ENCODE results near the gene ZNF304.

Gene ZNF304

GRCh38 chr19:57403737-57404563 is 52.9 kb downstream of the ZNF304 start:
- no peak for FAIRE-seq

GRCh38 chr19:57406516-57407123 is 55.5 kb downstream of the ZNF304 start:
- peak; percentile 77 for FAIRE-seq
- DNase-seq (ENCODE audit: insufficient read length, low spot score): peak; percentile 64
- TF ChIP-seq TAF1 (IDR thresholded peaks at IDR 0.05; ENCODE audit: low read depth, low read length): no peak
- no peak for TF ChIP-seq POLR2AphosphoS5 (IDR thresholded peaks at IDR 0.05; ENCODE audit: low read depth, low read length)
- no peak for TF ChIP-seq SPI1 (IDR thresholded peaks at IDR 0.05; ENCODE audit: low read depth, low read length)
- no peak for TF ChIP-seq PAX5 (IDR thresholded peaks at IDR 0.05; ENCODE audit: insufficient read depth, low read length, severe bottlenecking)

More at GRCh38 chr19:57403737-57404563, 52.9 kb downstream of the ZNF304 start:
- no peak for TF ChIP-seq POLR2AphosphoS5 (IDR thresholded peaks at IDR 0.05; ENCODE audit: low read depth, low read length)
- TF ChIP-seq SPI1 (IDR thresholded peaks at IDR 0.05; ENCODE audit: low read depth, low read length): no peak
- TF ChIP-seq POU2F2 (IDR thresholded peaks at IDR 0.05; ENCODE audit: low read depth, low read length): no peak
- no peak for TF ChIP-seq PAX5 (IDR thresholded peaks at IDR 0.05; ENCODE audit: insufficient read depth, low read length, severe bottlenecking)
- no peak for TF ChIP-seq POLR2A (IDR thresholded peaks at IDR 0.05; ENCODE audit: low read depth, low read length)
- TF ChIP-seq TAF1 (IDR thresholded peaks at IDR 0.05; ENCODE audit: low read depth, low read length): no peak
- DNase-seq (ENCODE audit: insufficient read length, low spot score): no peak
